Mesendoderm (in vitro differentiated cells): Measurements from ENCODE around the gene CYP2U1.

Source experiments
- DNase-seq: peaks from one replicate; pipeline ENCODE4 v3.0.0; 2013
- H2AK5ac ChIP-seq: 2 replicates; pipeline ENCODE4 v1.6.1; 2013; ENCODE audit warnings: low read length, inconsistent platforms
- H2BK120ac ChIP-seq: 2 replicates; pipeline ENCODE4 v1.6.1; 2013; ENCODE audit warnings: low read depth, mild to moderate bottlenecking, low read length, moderate library complexity, mixed read lengths
- H2BK15ac ChIP-seq: replicated peaks from 2 replicates; pipeline ENCODE4 v1.6.1; 2013; ENCODE audit warnings: low read depth, mild to moderate bottlenecking, moderate library complexity
- H2BK5ac ChIP-seq: 2 replicates; pipeline ENCODE4 v1.6.1; 2013; ENCODE audit warnings: low read length, inconsistent platforms
- H3K18ac ChIP-seq: 2 replicates; pipeline ENCODE4 v1.6.1; 2013; ENCODE audit warnings: mild to moderate bottlenecking, low read length, mixed read lengths
- H3K23ac ChIP-seq: one replicate; pipeline ENCODE4 v1.6.1; 2013; ENCODE audit warnings: low read length
- H3K27ac ChIP-seq: 2 replicates; pipeline ENCODE4 v1.5.1; 2013; ENCODE audit warnings: low read depth, mild to moderate bottlenecking, inconsistent platforms, low read length, moderate library complexity
- H3K27me3 ChIP-seq: 2 replicates; pipeline ENCODE4 v1.6.1; 2013; ENCODE audit warnings: low read length, control low read depth, mild to moderate bottlenecking, inconsistent platforms; ENCODE audit not compliant: insufficient read depth, poor library complexity
- H3K36me3 ChIP-seq: 2 replicates; pipeline ENCODE4 v1.6.1; 2013; ENCODE audit warnings: low read length, inconsistent platforms; ENCODE audit not compliant: control insufficient read depth, insufficient read depth
- H3K4ac ChIP-seq: one replicate; pipeline ENCODE4 v1.6.1; 2013; ENCODE audit warnings: low read depth, mild to moderate bottlenecking, low read length, moderate library complexity
- H3K4me1 ChIP-seq: 2 replicates; pipeline ENCODE4 v1.6.1; 2013; ENCODE audit warnings: low read depth, low read length, inconsistent platforms; ENCODE audit not compliant: control insufficient read depth
- H3K4me2 ChIP-seq: 2 replicates; pipeline ENCODE4 v1.6.1; 2013; ENCODE audit warnings: low read length
- H3K4me3 ChIP-seq: 2 replicates; pipeline ENCODE4 v1.5.1; 2013; ENCODE audit warnings: mild to moderate bottlenecking, low read length
- H3K56ac ChIP-seq: one replicate; pipeline ENCODE4 v1.6.1; 2013; ENCODE audit warnings: low read length
- H3K79me1 ChIP-seq: 2 replicates; pipeline ENCODE4 v1.6.1; 2013; ENCODE audit warnings: low read length, inconsistent platforms
- H3K79me2 ChIP-seq: 2 replicates; pipeline ENCODE4 v1.6.1; 2013; ENCODE audit warnings: mild to moderate bottlenecking, low read length; ENCODE audit not compliant: control insufficient read depth, insufficient read depth
- H3K9ac ChIP-seq: 2 replicates; pipeline ENCODE4 v1.6.1; 2013; ENCODE audit warnings: low read length, inconsistent platforms
- H4K5ac ChIP-seq: one replicate; pipeline ENCODE4 v1.6.1; 2013; ENCODE audit warnings: low read length
- H4K8ac ChIP-seq: one replicate; pipeline ENCODE4 v1.6.1; 2013; ENCODE audit warnings: low read depth, mild to moderate bottlenecking, control low read depth, low read length, moderate library complexity
- WGBS: extraction: QIAGEN DNeasy Blood & Tissue Kit; methylation state at CpG from one replicate; pipeline ENCODE4 v1.1.7; 2013; ENCODE audit warnings: low lambda C conversion rate, missing lambda C conversion rate; ENCODE audit not compliant: insufficient coverage; ENCODE audit errors: extremely low coverage; 5-methylcytosine and 5-hydroxymethylcytosine counted together

The CYP2U1 gene

GRCh38 chr4:107937040-107937439, 5.7 kb downstream of the CYP2U1 start:
- Histone ChIP-seq H2AK5ac (no peak overlapping the region), H2BK15ac (no peak overlapping the region), H3K4me3 (no peak overlapping the region), H3K27ac (no peak overlapping the region), H3K9ac (no peak overlapping the region), H3K79me1 (no peaks in the 10 kb centered on the region), H3K79me2 (no peaks in the 10 kb centered on the region), H3K36me3 (no peaks in the 10 kb centered on the region), H3K4me1 (no peaks in the 10 kb centered on the region), H4K5ac (no peak overlapping the region), H3K27me3 (peaks cover 1% of the 10 kb centered on the region), H2BK120ac (no peak overlapping the region), H3K4ac (no peak overlapping the region), H3K4me2 (no peak overlapping the region), H3K18ac (no peak overlapping the region), H3K56ac (no peak overlapping the region), H2BK5ac (no peak overlapping the region), H4K8ac (no peak overlapping the region), H3K23ac (no peak overlapping the region)
- no peak for DNase-seq
- WGBS: no CpG with 5 or more reads among the region's 2 CpGs

- Histone ChIP-seq H3K4me3 (no peak overlapping the region), H3K4ac (no peak overlapping the region), H2BK15ac (no peak overlapping the region), H3K79me1 (no peaks in the 10 kb centered on the region), H3K4me2 (no peak overlapping the region), H2AK5ac (no peak overlapping the region), H3K27me3 (no peaks in the 10 kb centered on the region), H3K18ac (no peak overlapping the region), H3K27ac (no peak overlapping the region), H3K23ac (no peak overlapping the region), H3K56ac (no peak overlapping the region), H4K5ac (no peak overlapping the region), H3K4me1 (no peaks in the 10 kb centered on the region), H2BK120ac (no peak overlapping the region), H3K9ac (no peak overlapping the region), H3K36me3 (no peaks in the 10 kb centered on the region), H3K79me2 (no peaks in the 10 kb centered on the region), H2BK5ac (no peak overlapping the region), H4K8ac (no peak overlapping the region)
- WGBS: no CpG with 5 or more reads among the region's 1 CpG
- DNase-seq: no peak
These were observed 8.0 kb downstream of the CYP2U1 start for GRCh38 chr4:107939307-107939706.

- no peak overlapping the region for H3K56ac ChIP-seq
- no peak for DNase-seq
- H3K4ac ChIP-seq: no peak overlapping the region
- no peak overlapping the region for H2BK5ac ChIP-seq
- no peak overlapping the region for H4K8ac ChIP-seq
- no peak overlapping the region for H2BK15ac ChIP-seq
- H3K36me3 ChIP-seq: no peaks in the 10 kb centered on the region
- no CpG with 5 or more reads among the region's 3 CpGs for WGBS
- H3K4me2 ChIP-seq: no peak overlapping the region
- no peak overlapping the region for H4K5ac ChIP-seq
- no peak overlapping the region for H3K9ac ChIP-seq
- H3K79me1 ChIP-seq: no peaks in the 10 kb centered on the region
- no peak overlapping the region for H3K27ac ChIP-seq
- no peaks in the 10 kb centered on the region for H3K27me3 ChIP-seq
- no peak overlapping the region for H3K23ac ChIP-seq
- H3K4me3 ChIP-seq: no peak overlapping the region
- H3K4me1 ChIP-seq: no peaks in the 10 kb centered on the region
- no peaks in the 10 kb centered on the region for H3K79me2 ChIP-seq
- no peak overlapping the region for H2AK5ac ChIP-seq
- no peak overlapping the region for H2BK120ac ChIP-seq
- no peak overlapping the region for H3K18ac ChIP-seq
These were observed 14.5 kb downstream of the CYP2U1 start for GRCh38 chr4:107945809-107946208.

- H3K27ac ChIP-seq: no peak overlapping the region
- WGBS: 100% methylated on average over 1 of the region's 2 CpGs
These were observed 19.6 kb downstream of the CYP2U1 start for GRCh38 chr4:107950746-107951540.

GRCh38 chr4:107951551-107951950, 20.2 kb downstream of the CYP2U1 start:
- Histone ChIP-seq H3K27me3 (no peaks in the 10 kb centered on the region), H3K79me2 (no peaks in the 10 kb centered on the region), H2BK120ac (no peak overlapping the region), H3K4me3 (no peak overlapping the region), H2BK15ac (no peak overlapping the region), H3K4me1 (no peaks in the 10 kb centered on the region), H3K18ac (no peak overlapping the region), H3K36me3 (no peaks in the 10 kb centered on the region), H3K27ac (no peak overlapping the region), H3K4me2 (no peak overlapping the region), H3K9ac (no peak overlapping the region), H3K79me1 (no peaks in the 10 kb centered on the region), H4K8ac (no peak overlapping the region), H4K5ac (no peak overlapping the region), H3K56ac (no peak overlapping the region), H2AK5ac (no peak overlapping the region), H3K4ac (no peak overlapping the region), H2BK5ac (no peak overlapping the region), H3K23ac (no peak overlapping the region)
- DNase-seq: no peak

More at GRCh38 chr4:107950746-107951540, 19.6 kb downstream of the CYP2U1 start:
- no peak overlapping the region for H2BK15ac ChIP-seq
- no peak overlapping the region for H2BK120ac ChIP-seq
- H3K79me1 ChIP-seq: no peaks in the 10 kb centered on the region
- H3K9ac ChIP-seq: no peak overlapping the region
- no peak overlapping the region for H2AK5ac ChIP-seq
- H3K27me3 ChIP-seq: no peaks in the 10 kb centered on the region
- no peak overlapping the region for H2BK5ac ChIP-seq
- H3K4me1 ChIP-seq: no peaks in the 10 kb centered on the region
- H3K4me3 ChIP-seq: no peak overlapping the region
- no peak overlapping the region for H4K8ac ChIP-seq
- DNase-seq: no peak
- no peak overlapping the region for H3K18ac ChIP-seq
- H3K4ac ChIP-seq: no peak overlapping the region
- no peaks in the 10 kb centered on the region for H3K79me2 ChIP-seq
- no peaks in the 10 kb centered on the region for H3K36me3 ChIP-seq
- H3K4me2 ChIP-seq: no peak overlapping the region
- no peak overlapping the region for H4K5ac ChIP-seq
- H3K23ac ChIP-seq: no peak overlapping the region
- H3K56ac ChIP-seq: no peak overlapping the region

- no peak overlapping the region for H3K4me2 ChIP-seq
- WGBS: no CpG with 5 or more reads among the region's 1 CpG
- H3K4me3 ChIP-seq: no peak overlapping the region
- no peak overlapping the region for H4K5ac ChIP-seq
- H3K36me3 ChIP-seq: no peaks in the 10 kb centered on the region
- H3K4me1 ChIP-seq: no peaks in the 10 kb centered on the region
- no peak overlapping the region for H3K56ac ChIP-seq
- no peak overlapping the region for H2AK5ac ChIP-seq
- no peak overlapping the region for H3K23ac ChIP-seq
- no peak overlapping the region for H3K27ac ChIP-seq
- H3K79me1 ChIP-seq: no peaks in the 10 kb centered on the region
- H3K9ac ChIP-seq: no peak overlapping the region
- no peak overlapping the region for H2BK120ac ChIP-seq
- no peaks in the 10 kb centered on the region for H3K27me3 ChIP-seq
- H2BK15ac ChIP-seq: no peak overlapping the region
- H2BK5ac ChIP-seq: no peak overlapping the region
- no peaks in the 10 kb centered on the region for H3K79me2 ChIP-seq
- no peak overlapping the region for H3K18ac ChIP-seq
- DNase-seq: no peak
- no peak overlapping the region for H4K8ac ChIP-seq
- H3K4ac ChIP-seq: no peak overlapping the region
These were observed 24.7 kb downstream of the CYP2U1 start for GRCh38 chr4:107956011-107956410.
